ENCODE results near the gene EID2.
A peak's percentile ranks its signal among the peaks of the same experiment; 100 is the strongest.

EID2 gene

GRCh38 chr19:39533003-39533512 is 6.9 kb downstream of the EID2 start:
- no peak for DNase-seq

GRCh38 chr19:39532233-39533002 is 7.5 kb downstream of the EID2 start, which contains the start of gene EID2B:
EID2B (minus strand) TSS chr19:39532852; CDS start chr19:39532802, 50 bp downstream.
- peak; percentile 95 for DNase-seq

GRCh38 chr19:39531834-39532232 is 8.1 kb downstream of the EID2 start:
- DNase-seq, result no peak

- DNase-seq, result no peak
These were observed 14.8 kb downstream of the EID2 start for GRCh38 chr19:39525205-39525604.

- no peak for DNase-seq
These were observed 15.5 kb downstream of the EID2 start for GRCh38 chr19:39524495-39524894.

GRCh38 chr19:39520541-39521484 is 19.1 kb downstream of the EID2 start:
- no peak for DNase-seq

- no peak for DNase-seq
These were observed 21.0 kb downstream of the EID2 start for GRCh38 chr19:39518975-39519374.

GRCh38 chr19:39518458-39518857 is 21.5 kb downstream of the EID2 start:
- no peak for DNase-seq

GRCh38 chr19:39517432-39517831 is 22.5 kb downstream of the EID2 start:
- DNase-seq, result no peak

- DNase-seq, result no peak
These were observed 23.7 kb downstream of the EID2 start for GRCh38 chr19:39516270-39516669.

GRCh38 chr19:39515551-39516191 is 24.3 kb downstream of the EID2 start:
- no peak for DNase-seq

- no peak for DNase-seq
These were observed 25.0 kb downstream of the EID2 start, which contains the start of gene SELENOV for GRCh38 chr19:39514840-39515550. SELENOV (plus strand) TSS chr19:39515139; CDS start chr19:39515213, 74 bp downstream.

- DNase-seq, result no peak
These were observed 27.0 kb downstream of the EID2 start for GRCh38 chr19:39512988-39513387.

- DNase-seq, result no peak
These were observed 30.7 kb downstream of the EID2 start for GRCh38 chr19:39509233-39509632.

GRCh38 chr19:39508629-39509028 is 31.3 kb downstream of the EID2 start:
- DNase-seq, result no peak

GRCh38 chr19:39507715-39508364 is 32.1 kb downstream of the EID2 start:
- no peak for DNase-seq

GRCh38 chr19:39506944-39507714 is 32.8 kb downstream of the EID2 start:
- DNase-seq, result peak; percentile 74

GRCh38 chr19:39506598-39506943 is 33.4 kb downstream of the EID2 start:
- DNase-seq, result no peak

GRCh38 chr19:39502640-39503417 is 37.1 kb downstream of the EID2 start:
- DNase-seq, result peak; percentile 64

- no peak for DNase-seq
These were observed 38.6 kb downstream of the EID2 start for GRCh38 chr19:39501340-39501739.
